HG03439 (cell line): Measurements from ENCODE around the gene GYPB.
"Not testable (repeated sequence)": the region's sequence is repeated elsewhere in the genome, so short reads cannot be mapped to it uniquely, and the experiment has no call there.

Experiments used
- ATAC-seq: cut with Tn5 transposase; IDR thresholded peaks from one replicate; pipeline ENCODE4 v1.9.1; 2021; ENCODE audit warnings: mild to moderate bottlenecking, moderate library complexity; ENCODE audit not compliant: unreplicated experiment

GYPB gene

DNA sequence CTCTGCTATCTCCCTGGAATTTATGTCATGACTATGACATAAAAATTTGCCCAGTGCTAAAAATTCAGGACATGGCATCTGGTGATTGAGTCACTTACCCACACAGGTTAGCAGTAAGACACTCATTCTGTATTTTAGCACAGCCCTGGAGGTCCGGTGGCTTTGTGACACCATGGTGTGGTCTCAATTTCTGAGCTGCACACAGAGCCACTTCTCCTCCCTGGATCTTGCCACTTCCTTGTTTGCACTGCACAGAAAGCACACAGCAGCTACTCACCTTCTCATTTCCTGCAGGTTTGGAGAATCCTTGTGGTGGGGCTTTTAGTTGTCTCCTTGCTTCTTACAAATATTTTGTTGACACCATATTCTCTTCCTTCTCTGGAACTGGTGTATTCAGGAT lies 69.0 kb downstream of the GYPB start:
- not testable (repeated sequence) for ATAC-seq

DNA sequence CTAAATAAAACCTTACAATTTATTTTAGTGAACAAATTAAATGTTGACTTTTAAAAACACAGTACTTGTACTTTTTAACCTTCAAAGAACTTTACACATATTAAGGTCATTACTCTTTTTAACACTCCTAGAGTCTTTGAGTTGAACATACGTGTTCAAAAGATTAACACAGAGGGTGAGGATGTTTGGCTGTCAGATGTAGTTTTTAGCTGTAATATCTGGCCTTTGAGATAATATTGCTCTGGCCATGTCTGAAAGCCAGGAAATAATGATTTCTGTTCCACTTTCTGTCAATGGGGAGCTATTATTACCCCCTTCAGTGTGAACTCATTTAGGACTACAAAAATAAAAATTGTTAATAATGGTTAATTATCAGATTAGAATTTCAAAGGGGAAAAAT lies 71.7 kb downstream of the GYPB start:
- not testable (repeated sequence) for ATAC-seq
